Activated CD4-positive, alpha-beta T cell treated with anti-CD3 and anti-CD28 coated beads, Interleukin-2, amount 10 ng/mL, durations not matched to agents 7 days and 5 days (primary cell): Measurements from ENCODE around the gene PGBD5. TPM values are rescaled to one million over a fixed set of nuclear protein-coding genes. Genes with fewer than 3 reads are reported as not detected.

Source experiments
- CTCF ChIA-PET: fragments of 350-600 bp; sonication (Branson Sonifier 250); formaldehyde crosslinking; loops from one replicate; lab custom pipeline; 2021; ENCODE audit warnings: antibody characterized with exemption; lab: Charles Lee
- POLR2A ChIA-PET: fragments of 350-600 bp; sonication (Branson Sonifier 250); formaldehyde crosslinking; loops from one replicate; lab custom pipeline; 2021; ENCODE audit warnings: antibody characterized with exemption; lab: Charles Lee
- DNase-seq: peaks from one replicate; pipeline ENCODE4 v3.0.0-alpha.2; 2020
- H3K27ac Mint-ChIP-seq: one replicate; pipeline ENCODE4 v1.8.0; 2021; ENCODE audit warnings: mild to moderate bottlenecking, moderate library complexity, mixed read lengths
- H3K27me3 Mint-ChIP-seq: one replicate; pipeline ENCODE4 v1.8.0; 2021; ENCODE audit warnings: mixed read lengths
- H3K36me3 Mint-ChIP-seq: one replicate; pipeline ENCODE4 v1.8.0; 2021; ENCODE audit warnings: low read depth, mixed read lengths
- H3K4me1 Mint-ChIP-seq: one replicate; pipeline ENCODE4 v1.8.0; 2021; ENCODE audit warnings: mixed read lengths
- H3K4me3 Mint-ChIP-seq: one replicate; pipeline ENCODE4 v1.8.0; 2021; ENCODE audit warnings: mild to moderate bottlenecking, moderate library complexity, mixed read lengths
- H3K9me3 Mint-ChIP-seq: one replicate; pipeline ENCODE4 v1.8.0; 2021; ENCODE audit warnings: mixed read lengths
- total RNA-seq, 2 experiments: library from RNA; stranded (reverse); gene quantifications; one replicate each; pipeline ENCODE4 v1.2.3, GENCODE V29; 2021

PGBD5 gene
- total RNA-seq, 2 experiments from 2014 or later, result not detected

DNA sequence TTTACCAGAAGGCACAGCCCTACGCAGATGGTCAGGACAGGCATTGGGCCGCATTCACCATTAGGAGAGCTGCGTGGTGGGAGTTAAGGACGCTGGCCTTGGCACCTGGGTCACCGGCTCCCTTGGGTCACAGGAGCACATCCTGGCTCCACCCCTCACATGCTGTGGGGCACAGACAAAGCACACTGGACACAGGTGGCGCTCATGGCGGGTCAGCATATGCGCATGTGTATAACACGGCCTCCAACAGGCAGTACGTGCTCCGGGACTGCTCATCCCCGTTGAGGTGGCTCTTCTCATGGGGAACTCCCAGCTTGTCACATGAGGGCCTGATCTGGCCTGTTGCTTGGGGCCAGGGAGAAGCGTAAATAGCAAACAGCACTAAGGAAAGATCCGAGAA, 25.0 kb downstream of the PGBD5 start:
- H3K4me1 Mint-ChIP-seq, result no peaks in the 10 kb centered on the region
- CTCF ChIA-PET, result no interaction called here
- no peak overlapping the region for H3K27ac Mint-ChIP-seq
- POLR2A ChIA-PET, result no interaction called here
- no peaks in the 10 kb centered on the region for H3K36me3 Mint-ChIP-seq
- DNase-seq, result no peak
- no peaks in the 10 kb centered on the region for H3K9me3 Mint-ChIP-seq
- no peak overlapping the region for H3K4me3 Mint-ChIP-seq
- H3K27me3 Mint-ChIP-seq, result no peaks in the 10 kb centered on the region

DNA sequence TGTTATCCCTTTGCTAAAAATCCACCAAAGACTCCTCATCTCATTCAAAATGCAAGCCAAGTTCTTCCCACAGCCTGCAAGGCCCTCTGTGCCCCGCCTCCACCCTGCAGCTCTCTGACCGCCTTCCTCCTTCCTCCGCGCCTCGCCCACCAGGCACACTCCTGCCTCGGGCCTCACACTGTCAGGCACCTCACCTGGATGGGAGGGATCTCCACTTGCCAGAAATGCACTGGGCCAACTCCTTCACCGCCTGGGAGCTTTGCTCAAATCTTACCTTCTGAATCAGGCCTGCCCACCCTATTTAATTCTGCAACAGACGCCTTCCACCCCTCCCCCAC, 26.2 kb downstream of the PGBD5 start:
- no peak for DNase-seq
- Mint-ChIP-seq H3K4me3 (no peak overlapping the region), H3K36me3 (no peaks in the 10 kb centered on the region), H3K9me3 (no peaks in the 10 kb centered on the region), H3K27ac (no peak overlapping the region), H3K4me1 (no peaks in the 10 kb centered on the region), H3K27me3 (no peaks in the 10 kb centered on the region)
- ChIA-PET POLR2A (no interaction called here), CTCF (no interaction called here)

DNA sequence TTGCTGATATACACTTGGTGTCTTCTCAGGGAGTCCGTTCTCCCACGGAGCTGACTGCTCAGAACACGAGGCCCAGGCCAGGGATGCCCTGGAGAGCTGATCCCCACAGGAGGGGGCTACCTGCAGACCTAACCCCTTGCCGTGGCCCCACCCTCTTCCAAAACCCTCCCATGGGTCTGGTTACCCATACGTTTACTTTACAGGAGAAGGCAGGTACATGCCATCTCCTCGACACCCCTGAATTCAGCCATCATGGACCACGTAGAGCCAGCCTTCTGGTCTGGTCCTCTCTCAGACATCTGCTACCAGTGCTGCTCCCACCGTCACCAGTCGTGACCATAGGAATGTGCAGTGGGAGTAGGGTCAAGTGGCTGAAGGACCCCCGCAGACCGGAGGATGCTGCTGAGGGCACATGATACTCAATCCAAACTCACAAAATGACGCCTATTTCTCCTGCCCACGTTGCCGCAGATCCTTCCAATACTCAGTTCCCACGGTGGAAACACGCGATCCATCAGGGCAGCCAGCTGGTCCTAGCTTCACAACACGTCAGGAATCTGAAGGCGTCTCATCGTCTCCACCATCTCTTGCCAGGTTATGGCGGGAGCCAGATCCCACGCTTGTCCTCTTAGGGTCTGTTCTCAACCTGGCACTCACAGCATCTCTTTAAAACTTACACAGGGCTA, 26.7 kb downstream of the PGBD5 start:
- Mint-ChIP-seq H3K9me3 (no peaks in the 10 kb centered on the region), H3K27ac (no peak overlapping the region), H3K4me1 (no peaks in the 10 kb centered on the region), H3K36me3 (no peaks in the 10 kb centered on the region), H3K4me3 (no peak overlapping the region), H3K27me3 (no peaks in the 10 kb centered on the region)
- ChIA-PET POLR2A (no interaction called here), CTCF (no interaction called here)
- no peak for DNase-seq

DNA sequence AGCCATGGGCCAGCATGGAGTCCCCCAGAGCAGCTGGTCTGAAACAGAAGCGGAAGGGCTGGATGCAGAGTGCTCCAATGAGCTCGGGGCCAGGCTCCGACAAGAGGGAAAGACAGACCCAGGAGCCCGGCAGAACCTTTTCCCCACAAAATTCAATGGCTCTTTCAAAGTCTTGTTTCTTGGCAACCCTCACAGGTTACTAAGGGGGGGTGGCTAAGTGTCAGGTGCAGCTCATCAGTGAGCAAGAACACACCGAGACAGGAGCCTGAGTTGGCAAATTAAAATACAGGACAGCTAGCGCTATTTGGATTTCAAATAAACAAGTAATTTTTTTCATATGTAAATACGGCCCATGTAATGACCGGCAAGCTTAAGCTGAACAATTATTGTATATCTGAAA, 27.3 kb downstream of the PGBD5 start:
- H3K4me3 Mint-ChIP-seq, result no peak overlapping the region
- H3K27me3 Mint-ChIP-seq, result no peaks in the 10 kb centered on the region
- POLR2A ChIA-PET, result no interaction called here
- CTCF ChIA-PET, result no interaction called here
- no peaks in the 10 kb centered on the region for H3K36me3 Mint-ChIP-seq
- no peaks in the 10 kb centered on the region for H3K9me3 Mint-ChIP-seq
- H3K4me1 Mint-ChIP-seq, result no peaks in the 10 kb centered on the region
- no peak overlapping the region for H3K27ac Mint-ChIP-seq
- no peak for DNase-seq

DNA sequence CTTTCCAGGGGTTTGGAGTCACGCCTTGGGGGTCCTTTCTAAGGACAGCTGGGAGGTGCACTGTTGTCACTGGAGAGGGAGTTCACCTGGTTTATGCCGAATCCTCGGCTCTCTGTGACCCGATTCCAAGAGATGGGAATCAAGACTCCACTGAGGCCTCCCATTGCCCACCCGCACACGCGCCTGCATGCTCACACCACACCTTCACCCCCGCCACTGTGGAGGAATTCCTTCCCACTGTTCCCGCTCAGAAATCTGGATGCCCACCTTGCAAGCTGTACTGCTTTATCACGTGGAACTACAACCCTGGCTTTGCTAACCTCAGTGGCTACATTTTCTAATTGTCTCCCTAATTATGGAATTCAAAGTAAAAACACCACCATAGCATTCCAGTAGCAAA, 29.2 kb downstream of the PGBD5 start:
- ChIA-PET POLR2A (no interaction called here), CTCF (interaction anchor here (0.5 to 0.7 kb wide), 2 partner anchors 215 to 255 kb away, joined by 3 to 4 read pairs; no protein-coding TSS in a partner anchor)
- Mint-ChIP-seq H3K36me3 (no peaks in the 10 kb centered on the region), H3K9me3 (no peaks in the 10 kb centered on the region), H3K27ac (no peak overlapping the region), H3K4me1 (no peaks in the 10 kb centered on the region), H3K4me3 (no peak overlapping the region), H3K27me3 (no peaks in the 10 kb centered on the region)
- no peak for DNase-seq

DNA sequence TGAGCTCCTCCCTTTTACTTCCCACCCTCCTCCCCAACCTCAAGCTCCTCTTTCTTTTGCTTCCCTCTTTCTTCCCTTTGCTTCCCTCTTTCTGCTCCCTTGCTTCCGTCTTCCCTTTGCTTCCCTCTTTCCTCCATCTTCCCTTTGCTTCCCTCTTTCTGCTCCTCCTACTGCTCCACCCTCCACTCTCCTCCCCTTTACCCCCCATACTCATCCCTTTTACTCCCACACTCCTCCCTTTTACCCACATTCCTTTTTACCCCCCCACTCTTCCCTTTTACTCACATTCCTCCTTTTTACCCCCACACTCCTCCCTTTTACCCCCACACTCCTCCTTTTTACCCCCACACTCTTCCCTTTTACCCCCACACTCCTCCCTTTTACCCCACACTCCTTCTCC, 30.2 kb downstream of the PGBD5 start:
- Mint-ChIP-seq H3K27ac (no peak overlapping the region), H3K4me1 (no peaks in the 10 kb centered on the region), H3K9me3 (no peaks in the 10 kb centered on the region), H3K36me3 (no peaks in the 10 kb centered on the region), H3K27me3 (no peaks in the 10 kb centered on the region), H3K4me3 (no peak overlapping the region)
- CTCF ChIA-PET, result interaction anchor here (0.6 to 1.1 kb wide), 2 partner anchors 13 to 20 kb away, joined by 3 to 4 read pairs; no protein-coding TSS in a partner anchor
- no peak for DNase-seq
- POLR2A ChIA-PET, result no interaction called here

DNA sequence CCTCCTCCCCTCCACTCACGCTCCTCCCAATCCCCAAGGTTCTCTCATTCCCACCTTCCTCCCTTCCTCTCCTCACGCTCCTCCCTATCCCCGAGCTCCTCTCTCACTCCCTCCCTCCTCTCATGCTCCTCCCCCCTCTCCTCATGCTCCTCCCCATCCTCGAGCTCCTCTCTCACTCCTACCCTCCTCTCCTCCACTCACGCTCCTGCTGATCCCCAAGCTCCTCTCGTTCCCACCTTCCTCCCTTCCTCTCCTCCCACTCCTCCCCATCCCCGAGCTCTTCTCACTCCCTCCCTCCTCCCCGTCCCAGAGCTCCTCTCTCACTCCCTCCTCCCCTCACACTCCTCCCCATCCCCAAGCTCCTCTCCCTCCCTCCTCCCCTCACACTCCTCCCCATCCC, 31.4 kb downstream of the PGBD5 start:
- Mint-ChIP-seq H3K36me3 (no peaks in the 10 kb centered on the region), H3K27ac (no peak overlapping the region), H3K4me1 (no peaks in the 10 kb centered on the region), H3K4me3 (no peak overlapping the region), H3K9me3 (no peaks in the 10 kb centered on the region), H3K27me3 (no peaks in the 10 kb centered on the region)
- ChIA-PET POLR2A (interaction anchor here (0.7 kb wide), 1 partner anchor 518 kb away, joined by 5 read pairs; no protein-coding TSS in a partner anchor), CTCF (interaction anchor here (0.6 to 1.1 kb wide), 2 partner anchors 19 to 1570 kb away, joined by 3 read pairs; no protein-coding TSS in a partner anchor)
- no peak for DNase-seq

DNA sequence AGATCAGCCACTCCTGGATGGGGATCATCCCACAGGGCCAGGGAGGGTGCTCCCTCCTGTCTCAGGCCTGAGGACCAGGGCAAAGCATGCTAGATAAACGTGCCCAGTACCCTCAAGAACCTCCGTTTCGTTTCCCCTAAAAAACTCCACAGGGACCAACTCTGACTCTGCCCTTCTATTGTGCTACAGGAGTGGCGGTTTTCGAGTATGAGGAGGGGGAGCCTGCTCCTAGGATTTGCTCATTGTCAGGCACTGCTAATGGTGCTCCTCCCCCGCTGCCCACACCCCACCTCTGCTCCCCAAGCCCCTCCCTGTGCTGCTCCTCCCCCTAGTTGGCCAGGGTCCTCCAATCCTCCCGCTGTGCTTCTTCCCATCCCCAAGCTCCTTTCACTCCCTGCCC, 32.0 kb downstream of the PGBD5 start:
- H3K9me3 Mint-ChIP-seq, result no peaks in the 10 kb centered on the region

DNA sequence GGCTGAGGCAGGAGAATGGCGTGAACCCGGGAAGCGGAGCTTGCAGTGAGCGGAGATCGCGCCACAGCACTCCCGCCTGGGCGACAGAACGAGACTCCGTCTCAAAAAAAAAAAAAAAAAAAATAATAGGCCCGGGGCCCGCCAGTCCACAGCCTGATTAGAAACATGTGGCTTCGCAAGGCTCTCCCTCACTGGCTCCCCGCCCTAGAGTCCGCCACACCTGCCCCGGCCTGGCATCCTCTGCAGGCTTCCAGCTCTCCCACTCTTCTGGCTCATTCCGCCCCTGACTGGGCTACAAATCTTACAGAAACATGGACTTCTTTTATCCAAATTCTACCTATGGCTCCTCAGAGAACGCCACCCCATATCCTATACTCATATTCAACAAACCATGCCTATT, 32.4 kb downstream of the PGBD5 start:
- Mint-ChIP-seq H3K9me3 (no peaks in the 10 kb centered on the region), H3K36me3 (no peaks in the 10 kb centered on the region), H3K4me1 (no peaks in the 10 kb centered on the region), H3K27me3 (no peaks in the 10 kb centered on the region), H3K4me3 (no peak overlapping the region), H3K27ac (no peak overlapping the region)
- no peak for DNase-seq
- ChIA-PET CTCF (no interaction called here), POLR2A (no interaction called here)

More for the DNA sequence above, 32.0 kb downstream of the PGBD5 start:
- no peaks in the 10 kb centered on the region for H3K4me1 Mint-ChIP-seq
- H3K36me3 Mint-ChIP-seq, result no peaks in the 10 kb centered on the region
- ChIA-PET CTCF (interaction anchor here (0.6 kb wide), 1 partner anchor 1569 kb away, joined by 3 read pairs; no protein-coding TSS in a partner anchor), POLR2A (no interaction called here)
- no peak overlapping the region for H3K27ac Mint-ChIP-seq
- no peak overlapping the region for H3K4me3 Mint-ChIP-seq
- no peak for DNase-seq
- H3K27me3 Mint-ChIP-seq, result no peaks in the 10 kb centered on the region

DNA sequence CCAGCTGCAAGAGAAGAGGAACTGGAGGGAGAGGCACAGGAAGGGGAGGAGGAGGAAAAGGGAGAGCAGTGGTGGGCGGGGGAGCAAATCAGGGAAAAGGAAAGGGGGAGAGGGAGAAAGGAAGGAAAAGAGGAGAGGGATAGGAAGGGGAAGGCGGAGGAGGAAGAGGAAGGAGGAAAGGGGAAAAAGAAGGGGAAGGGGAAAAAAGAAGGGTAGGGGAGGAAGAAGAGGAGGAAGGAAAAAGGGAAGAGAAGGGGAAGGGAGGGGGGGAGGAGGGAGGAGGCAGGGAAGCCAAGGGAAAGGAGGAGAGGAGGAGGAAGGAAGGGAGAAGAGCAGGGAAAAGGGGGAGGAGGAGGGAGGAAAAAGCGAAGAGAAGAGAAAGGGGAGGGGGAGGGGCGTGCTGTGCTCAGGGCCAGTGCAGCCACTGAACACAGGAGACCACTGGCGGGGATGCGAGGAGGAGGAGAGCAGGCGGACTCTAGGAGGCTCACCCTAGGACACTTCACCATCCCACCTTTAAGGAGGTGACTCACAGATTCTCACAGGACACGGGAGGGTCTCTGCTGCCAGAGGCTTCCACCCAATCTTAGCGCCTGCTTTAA, 33.1 kb downstream of the PGBD5 start:
- Mint-ChIP-seq H3K9me3 (no peaks in the 10 kb centered on the region), H3K27me3 (no peaks in the 10 kb centered on the region), H3K27ac (no peak overlapping the region), H3K4me3 (no peak overlapping the region), H3K4me1 (no peaks in the 10 kb centered on the region), H3K36me3 (no peaks in the 10 kb centered on the region)
- CTCF ChIA-PET, result interaction anchor here (0.5 kb wide), 1 partner anchor 1706 kb away, joined by 4 read pairs; no protein-coding TSS in a partner anchor
- no peak for DNase-seq
- POLR2A ChIA-PET, result no interaction called here

DNA sequence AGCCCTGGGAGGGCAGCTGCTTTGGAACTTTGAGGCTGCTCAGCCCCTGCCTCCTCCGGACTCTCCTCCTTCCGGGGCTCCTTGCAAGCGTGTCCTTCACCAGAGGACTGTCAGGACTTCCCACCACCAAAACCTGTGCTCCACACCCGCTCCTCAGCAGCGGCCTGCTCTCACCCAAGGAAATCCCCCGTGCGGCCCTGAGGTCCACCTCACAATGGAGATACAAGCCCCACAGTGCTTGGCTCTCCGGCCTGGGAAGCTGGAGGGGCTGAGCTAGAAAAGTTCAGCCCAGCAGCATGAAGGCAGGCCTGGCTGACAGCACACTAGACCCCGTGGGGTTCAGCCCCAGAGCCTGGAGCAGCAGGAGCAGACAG, 33.6 kb downstream of the PGBD5 start:
- Mint-ChIP-seq H3K4me1 (no peaks in the 10 kb centered on the region), H3K36me3 (no peaks in the 10 kb centered on the region), H3K27me3 (no peaks in the 10 kb centered on the region), H3K9me3 (no peaks in the 10 kb centered on the region), H3K27ac (no peak overlapping the region), H3K4me3 (no peak overlapping the region)
- POLR2A ChIA-PET, result no interaction called here
- CTCF ChIA-PET, result no interaction called here
- DNase-seq, result no peak

DNA sequence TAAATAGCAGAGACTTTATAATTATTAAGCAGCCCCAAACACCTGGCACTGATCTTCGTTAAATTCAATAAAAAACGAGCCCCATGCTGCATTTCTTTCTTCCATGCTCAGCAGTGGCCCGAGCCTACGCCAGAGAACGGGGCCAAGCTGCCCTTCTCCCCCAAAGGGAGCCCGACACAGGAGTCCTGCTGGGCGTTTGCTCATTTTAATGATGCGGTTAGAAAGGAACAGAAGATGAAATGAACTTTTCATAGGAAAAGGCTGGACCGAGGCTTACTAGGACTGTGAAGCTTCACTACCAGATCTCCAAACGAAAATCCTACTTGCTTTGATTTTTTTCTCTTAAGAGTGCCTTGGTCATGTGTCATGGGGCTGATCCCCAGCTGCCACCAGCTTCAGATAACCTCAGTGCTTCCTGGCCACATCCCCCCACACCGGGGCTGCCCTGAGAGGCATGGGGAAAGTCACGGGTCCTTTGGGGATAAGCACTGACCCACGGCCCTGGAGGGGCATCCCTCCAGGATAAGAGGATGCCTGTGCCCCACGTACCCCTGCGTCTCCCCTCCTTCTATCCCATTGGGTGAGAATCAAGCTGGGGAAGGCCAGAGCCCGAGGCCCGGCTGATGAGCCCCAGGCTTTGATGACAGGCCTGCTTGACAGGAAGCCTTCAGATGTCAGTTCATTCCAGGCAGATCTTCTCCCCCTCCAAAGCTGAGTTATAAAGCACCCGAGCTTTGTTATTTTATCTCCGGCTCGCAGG, 34.2 kb downstream of the PGBD5 start:
- Mint-ChIP-seq H3K9me3 (no peaks in the 10 kb centered on the region), H3K27me3 (no peaks in the 10 kb centered on the region), H3K36me3 (no peaks in the 10 kb centered on the region), H3K27ac (no peak overlapping the region), H3K4me1 (no peaks in the 10 kb centered on the region), H3K4me3 (no peak overlapping the region)
- DNase-seq, result no peak
- POLR2A ChIA-PET, result no interaction called here
- CTCF ChIA-PET, result no interaction called here

DNA sequence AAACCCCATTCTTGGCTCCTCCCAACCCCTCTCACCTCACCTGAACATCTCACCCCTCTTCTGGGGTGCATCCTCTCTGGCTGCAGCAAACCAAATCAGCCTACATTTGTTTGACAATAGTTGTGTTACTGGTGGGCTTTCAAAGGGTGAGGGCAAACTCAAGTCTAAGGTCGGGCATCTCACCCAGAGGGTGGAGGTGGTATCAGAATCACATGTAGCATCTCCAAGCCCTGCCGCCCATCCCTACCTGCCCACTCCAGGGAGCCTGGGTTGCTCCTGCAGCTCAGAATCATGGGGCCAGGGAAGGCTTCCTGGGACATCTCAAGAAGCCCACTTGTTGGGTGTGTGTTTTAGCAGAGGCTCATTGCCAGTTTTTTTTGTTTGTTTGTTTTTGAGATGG, 35.8 kb downstream of the PGBD5 start:
- POLR2A ChIA-PET, result no interaction called here

More for the DNA sequence above, 35.8 kb downstream of the PGBD5 start:
- Mint-ChIP-seq H3K27me3 (no peaks in the 10 kb centered on the region), H3K27ac (no peak overlapping the region), H3K9me3 (no peaks in the 10 kb centered on the region), H3K4me3 (no peak overlapping the region), H3K4me1 (no peaks in the 10 kb centered on the region), H3K36me3 (no peaks in the 10 kb centered on the region)
- CTCF ChIA-PET, result no interaction called here
- no peak for DNase-seq
